Upper lobe of left lung (tissue), 4 donors: ENCODE results near the gene CHMP1B.

Experiments used
- CTCF ChIP-seq, 6 experiments: fragments of 450-650 bp in 4 of 6; fragments of 200-600 bp in 2 of 6; sonication (generic) in 2 of 6; IDR thresholded peaks; one replicate each; pipeline ENCODE4 v1.5.1; 2016 to 2019; ENCODE audit warnings: antibody characterized with exemption in 6 of 6
- POLR2A ChIP-seq, 4 donors: fragments of 450-650 bp; IDR thresholded peaks; one replicate each; pipeline ENCODE4 v1.5.1; 2016 to 2017; ENCODE audit warnings: antibody characterized with exemption in 4 of 4, mild to moderate bottlenecking in 2 of 4
- POLR2AphosphoS5 ChIP-seq, 2 donors: sonication (generic); formaldehyde crosslinking; IDR thresholded peaks; one replicate each; pipeline ENCODE4 v1.5.1; 2017; ENCODE audit warnings: antibody characterized with exemption in 2 of 2

DNA sequence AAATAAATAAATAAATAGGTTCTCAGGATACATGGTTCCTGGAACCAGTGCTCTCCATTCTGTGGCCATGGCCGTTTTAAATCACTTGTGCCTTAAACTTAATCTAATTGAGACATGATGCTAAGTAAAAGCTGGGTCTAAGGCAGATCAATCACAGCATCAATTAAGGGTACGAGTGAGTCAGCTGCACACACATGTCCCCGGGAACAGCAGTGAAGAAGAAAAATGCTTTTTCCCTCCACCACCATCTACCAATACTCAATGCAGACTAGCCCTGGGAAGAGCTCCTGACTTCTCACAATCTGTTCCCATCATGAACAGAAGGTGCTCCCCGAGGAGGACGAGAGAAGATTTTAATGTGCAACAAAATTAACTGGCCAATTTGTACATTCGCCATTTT lies 6.8 kb upstream of the CHMP1B start:
- TF ChIP-seq CTCF (IDR thresholded peaks at IDR 0.05): no peak
- no peak for TF ChIP-seq POLR2A (IDR thresholded peaks at IDR 0.05)
- no peak for TF ChIP-seq POLR2AphosphoS5 (IDR thresholded peaks at IDR 0.05)
